ENCODE data around the gene USP46.

GRCh38 chr4:52646741-52647140 lies 12.4 kb downstream of the USP46 start:
- TF ChIP-seq CTCF (IDR thresholded peaks at IDR 0.05) = no peak
- no peak for TF ChIP-seq POLR2A (IDR thresholded peaks at IDR 0.05)
- TF ChIP-seq POLR2AphosphoS5 (IDR thresholded peaks at IDR 0.05) = no peak
